Mesendoderm (in vitro differentiated cells): ENCODE data around the gene DCC.

Experiments
- DNase-seq: peaks from one replicate; pipeline ENCODE4 v3.0.0; 2013
- H2AK5ac ChIP-seq: 2 replicates; pipeline ENCODE4 v1.6.1; 2013; ENCODE audit warnings: low read length, inconsistent platforms
- H2BK120ac ChIP-seq: 2 replicates; pipeline ENCODE4 v1.6.1; 2013; ENCODE audit warnings: low read depth, mild to moderate bottlenecking, low read length, moderate library complexity, mixed read lengths
- H2BK15ac ChIP-seq: replicated peaks from 2 replicates; pipeline ENCODE4 v1.6.1; 2013; ENCODE audit warnings: low read depth, mild to moderate bottlenecking, moderate library complexity
- H2BK5ac ChIP-seq: 2 replicates; pipeline ENCODE4 v1.6.1; 2013; ENCODE audit warnings: low read length, inconsistent platforms
- H3K18ac ChIP-seq: 2 replicates; pipeline ENCODE4 v1.6.1; 2013; ENCODE audit warnings: mild to moderate bottlenecking, low read length, mixed read lengths
- H3K23ac ChIP-seq: one replicate; pipeline ENCODE4 v1.6.1; 2013; ENCODE audit warnings: low read length
- H3K27ac ChIP-seq: 2 replicates; pipeline ENCODE4 v1.5.1; 2013; ENCODE audit warnings: low read depth, mild to moderate bottlenecking, inconsistent platforms, low read length, moderate library complexity
- H3K27me3 ChIP-seq: 2 replicates; pipeline ENCODE4 v1.6.1; 2013; ENCODE audit warnings: low read length, control low read depth, mild to moderate bottlenecking, inconsistent platforms; ENCODE audit not compliant: insufficient read depth, poor library complexity
- H3K36me3 ChIP-seq: 2 replicates; pipeline ENCODE4 v1.6.1; 2013; ENCODE audit warnings: low read length, inconsistent platforms; ENCODE audit not compliant: control insufficient read depth, insufficient read depth
- H3K4ac ChIP-seq: one replicate; pipeline ENCODE4 v1.6.1; 2013; ENCODE audit warnings: low read depth, mild to moderate bottlenecking, low read length, moderate library complexity
- H3K4me1 ChIP-seq: 2 replicates; pipeline ENCODE4 v1.6.1; 2013; ENCODE audit warnings: low read depth, low read length, inconsistent platforms; ENCODE audit not compliant: control insufficient read depth
- H3K4me2 ChIP-seq: 2 replicates; pipeline ENCODE4 v1.6.1; 2013; ENCODE audit warnings: low read length
- H3K4me3 ChIP-seq: 2 replicates; pipeline ENCODE4 v1.5.1; 2013; ENCODE audit warnings: mild to moderate bottlenecking, low read length
- H3K56ac ChIP-seq: one replicate; pipeline ENCODE4 v1.6.1; 2013; ENCODE audit warnings: low read length
- H3K79me1 ChIP-seq: 2 replicates; pipeline ENCODE4 v1.6.1; 2013; ENCODE audit warnings: low read length, inconsistent platforms
- H3K79me2 ChIP-seq: 2 replicates; pipeline ENCODE4 v1.6.1; 2013; ENCODE audit warnings: mild to moderate bottlenecking, low read length; ENCODE audit not compliant: control insufficient read depth, insufficient read depth
- H3K9ac ChIP-seq: 2 replicates; pipeline ENCODE4 v1.6.1; 2013; ENCODE audit warnings: low read length, inconsistent platforms
- H4K5ac ChIP-seq: one replicate; pipeline ENCODE4 v1.6.1; 2013; ENCODE audit warnings: low read length
- H4K8ac ChIP-seq: one replicate; pipeline ENCODE4 v1.6.1; 2013; ENCODE audit warnings: low read depth, mild to moderate bottlenecking, control low read depth, low read length, moderate library complexity
- WGBS: extraction: QIAGEN DNeasy Blood & Tissue Kit; methylation state at CpG from one replicate; pipeline ENCODE4 v1.1.7; 2013; ENCODE audit warnings: low lambda C conversion rate, missing lambda C conversion rate; ENCODE audit not compliant: insufficient coverage; ENCODE audit errors: extremely low coverage; 5-methylcytosine and 5-hydroxymethylcytosine counted together

The DCC gene

DNA sequence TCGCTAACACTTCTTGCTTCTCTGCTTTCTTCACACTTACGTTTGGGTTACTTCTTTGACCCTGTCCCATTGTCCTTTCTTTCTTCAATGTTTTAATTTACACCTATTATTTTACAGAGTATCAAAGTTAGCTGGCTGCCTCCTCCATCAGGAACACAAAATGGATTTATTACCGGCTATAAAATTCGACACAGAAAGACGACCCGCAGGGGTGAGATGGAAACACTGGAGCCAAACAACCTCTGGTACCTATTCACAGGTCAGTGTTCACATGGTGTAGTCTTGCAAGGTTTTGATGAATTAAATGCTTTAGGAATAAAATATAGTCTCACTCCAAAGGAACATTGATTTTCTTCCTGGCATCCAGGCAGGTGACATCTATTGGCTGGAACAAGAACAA, 965.5 kb downstream of the DCC start:
- Histone ChIP-seq H2AK5ac (no peak overlapping the region), H3K4me3 (no peak overlapping the region), H3K79me2 (no peaks in the 10 kb centered on the region), H3K18ac (no peak overlapping the region), H3K56ac (no peak overlapping the region), H3K27ac (no peak overlapping the region), H3K79me1 (no peaks in the 10 kb centered on the region), H4K8ac (no peak overlapping the region), H2BK120ac (no peak overlapping the region), H2BK5ac (no peak overlapping the region), H2BK15ac (no peak overlapping the region), H3K36me3 (no peaks in the 10 kb centered on the region), H3K27me3 (no peaks in the 10 kb centered on the region), H3K23ac (no peak overlapping the region), H3K4me2 (no peak overlapping the region), H3K4ac (no peak overlapping the region), H4K5ac (no peak overlapping the region), H3K9ac (no peak overlapping the region), H3K4me1 (no peaks in the 10 kb centered on the region)
- no CpG with 5 or more reads among the region's 6 CpGs for WGBS
- no peak for DNase-seq

DNA sequence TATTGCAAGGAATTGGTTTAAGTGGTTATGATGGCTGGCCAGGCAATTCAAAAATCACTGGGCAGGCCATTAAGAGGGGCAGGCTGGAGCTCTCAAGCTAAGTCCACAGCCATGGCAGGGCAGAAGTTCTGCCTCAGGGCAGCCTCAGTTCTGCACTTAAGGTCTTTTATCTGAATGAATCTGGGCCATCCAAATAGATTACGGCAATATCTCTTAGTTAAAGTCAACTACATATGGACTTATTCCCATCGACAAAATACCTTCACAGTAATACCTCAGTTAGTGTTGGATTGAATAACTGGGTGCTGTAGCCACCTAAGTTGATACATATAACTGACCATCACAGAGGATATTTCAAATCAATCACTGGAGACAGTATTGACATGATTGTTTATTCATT, 979.6 kb downstream of the DCC start:
- Histone ChIP-seq H2BK120ac (no peak overlapping the region), H3K36me3 (no peaks in the 10 kb centered on the region), H3K79me1 (no peaks in the 10 kb centered on the region), H3K27me3 (no peaks in the 10 kb centered on the region), H3K18ac (no peak overlapping the region), H3K27ac (no peak overlapping the region), H3K56ac (no peak overlapping the region), H4K5ac (no peak overlapping the region), H3K4me2 (no peak overlapping the region), H3K4ac (no peak overlapping the region), H3K9ac (no peak overlapping the region), H2BK15ac (no peak overlapping the region), H3K4me1 (no peaks in the 10 kb centered on the region), H3K79me2 (no peaks in the 10 kb centered on the region), H3K23ac (no peak overlapping the region), H4K8ac (no peak overlapping the region), H2AK5ac (no peak overlapping the region), H2BK5ac (no peak overlapping the region), H3K4me3 (no peak overlapping the region)
- no peak for DNase-seq
- WGBS = no CpG with 5 or more reads among the region's 2 CpGs

DNA sequence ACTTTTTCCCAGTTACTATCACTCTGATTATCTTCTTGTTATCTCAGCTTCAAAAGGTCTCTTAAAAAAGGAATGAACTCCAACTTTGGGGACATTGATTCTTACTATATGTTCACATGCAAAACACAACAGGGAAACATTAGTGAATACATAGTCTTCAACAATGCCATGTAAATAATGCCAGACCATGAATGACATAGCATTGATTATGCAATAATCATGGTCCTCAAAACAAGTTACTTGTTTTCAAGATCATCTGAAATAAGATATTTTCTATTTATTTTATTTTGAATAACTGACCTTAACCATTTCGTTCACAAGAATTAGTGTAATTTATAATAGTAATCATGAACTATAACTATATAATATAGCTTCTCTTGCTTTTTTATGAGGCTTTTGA, 982.2 kb downstream of the DCC start:
- Histone ChIP-seq H4K5ac (no peak overlapping the region), H3K4ac (no peak overlapping the region), H3K23ac (no peak overlapping the region), H2AK5ac (no peak overlapping the region), H2BK5ac (no peak overlapping the region), H3K18ac (no peak overlapping the region), H3K27me3 (no peaks in the 10 kb centered on the region), H3K9ac (no peak overlapping the region), H3K36me3 (no peaks in the 10 kb centered on the region), H3K56ac (no peak overlapping the region), H2BK15ac (no peak overlapping the region), H3K27ac (no peak overlapping the region), H3K4me1 (no peaks in the 10 kb centered on the region), H3K4me2 (no peak overlapping the region), H2BK120ac (no peak overlapping the region), H3K4me3 (no peak overlapping the region), H3K79me2 (no peaks in the 10 kb centered on the region), H4K8ac (no peak overlapping the region), H3K79me1 (no peaks in the 10 kb centered on the region)
- WGBS = no CpG with 5 or more reads among the region's 1 CpG
- no peak for DNase-seq

DNA sequence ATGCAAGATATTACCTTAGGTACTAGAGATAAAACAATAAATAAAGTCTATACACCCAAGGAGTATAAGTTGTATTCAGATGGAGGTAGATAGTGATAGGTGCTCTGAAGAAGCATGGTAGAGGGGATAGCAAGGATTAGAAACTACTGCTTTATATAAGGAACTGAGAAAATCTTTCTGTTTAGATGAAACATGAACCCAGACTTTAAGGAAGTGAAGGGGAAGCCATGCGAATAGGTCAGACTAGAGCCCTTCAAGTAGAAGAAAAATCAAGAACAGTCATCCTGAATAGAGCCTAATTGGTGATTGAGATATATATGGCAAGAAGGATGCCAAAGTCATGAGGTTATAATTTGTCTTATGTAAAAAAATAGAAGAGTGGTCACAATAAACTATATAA, 984.4 kb downstream of the DCC start:
- no peaks in the 10 kb centered on the region for H3K4me1 ChIP-seq
- WGBS = no CpG with 5 or more reads among the region's 1 CpG

DNA sequence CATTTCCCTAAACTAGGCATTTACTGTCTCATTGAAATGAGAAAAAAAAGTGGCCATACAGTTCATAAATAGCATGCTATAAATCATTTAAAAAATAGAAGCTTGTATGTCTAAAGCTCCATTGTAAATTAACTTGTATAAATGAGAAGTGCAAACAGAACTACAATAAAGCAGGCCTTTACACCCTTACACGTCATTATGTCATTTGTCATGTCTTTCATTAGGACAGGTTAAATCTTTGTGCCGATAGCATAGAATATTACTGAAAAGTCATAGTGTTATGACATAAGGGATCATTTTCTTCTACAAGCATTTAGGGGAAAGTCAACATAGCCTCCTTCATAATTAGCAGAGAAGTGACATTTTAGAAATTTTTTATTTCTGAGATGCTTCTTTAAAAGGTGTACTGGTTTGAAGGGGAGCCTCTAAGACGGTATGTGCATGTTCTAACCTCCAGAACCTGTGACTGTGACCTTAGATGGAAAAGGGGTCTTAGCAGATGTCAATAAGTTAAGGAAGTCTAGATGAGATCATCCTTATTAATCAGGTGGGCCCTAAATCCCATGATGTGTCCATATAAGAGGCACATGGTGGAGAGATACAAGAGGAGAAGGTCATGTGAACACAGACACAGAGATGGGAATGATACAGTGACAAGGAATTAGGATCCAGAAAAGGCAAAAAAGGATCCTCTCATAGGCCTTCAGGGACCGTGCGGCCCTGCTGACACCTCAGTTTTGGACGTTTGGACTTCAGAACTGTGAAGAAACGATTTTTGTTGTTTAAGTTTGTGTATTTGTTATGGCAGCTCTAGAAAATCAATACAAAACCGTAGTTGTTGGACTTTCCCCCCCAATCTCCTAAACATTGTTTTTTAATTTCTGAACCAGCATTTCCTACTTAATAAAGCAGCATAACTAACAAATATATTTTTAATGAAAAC, 1020.8 kb downstream of the DCC start:
- H3K4ac ChIP-seq = no peak overlapping the region
- no peaks in the 10 kb centered on the region for H3K79me1 ChIP-seq
- H3K79me2 ChIP-seq = no peaks in the 10 kb centered on the region
- no peak overlapping the region for H4K8ac ChIP-seq
- no peak overlapping the region for H3K27ac ChIP-seq
- no peak overlapping the region for H2BK15ac ChIP-seq
- no peak overlapping the region for H2AK5ac ChIP-seq
- H3K9ac ChIP-seq = no peak overlapping the region
- H2BK120ac ChIP-seq = no peak overlapping the region
- no peak overlapping the region for H2BK5ac ChIP-seq
- no peaks in the 10 kb centered on the region for H3K4me1 ChIP-seq
- H3K56ac ChIP-seq = no peak overlapping the region
- no peak for DNase-seq
- no peaks in the 10 kb centered on the region for H3K36me3 ChIP-seq
- no peaks in the 10 kb centered on the region for H3K27me3 ChIP-seq
- H3K4me3 ChIP-seq = no peak overlapping the region
- H3K18ac ChIP-seq = no peak overlapping the region
- WGBS = no CpG with 5 or more reads among the region's 8 CpGs
- H4K5ac ChIP-seq = no peak overlapping the region
- H3K4me2 ChIP-seq = no peak overlapping the region
- H3K23ac ChIP-seq = no peak overlapping the region

More for the DNA sequence above, 984.4 kb downstream of the DCC start:
- no peak overlapping the region for H2AK5ac ChIP-seq
- no peak overlapping the region for H3K4me2 ChIP-seq
- H4K8ac ChIP-seq = no peak overlapping the region
- H2BK5ac ChIP-seq = no peak overlapping the region
- no peaks in the 10 kb centered on the region for H3K79me1 ChIP-seq
- no peak overlapping the region for H4K5ac ChIP-seq
- H3K36me3 ChIP-seq = no peaks in the 10 kb centered on the region
- H2BK15ac ChIP-seq = no peak overlapping the region
- H2BK120ac ChIP-seq = no peak overlapping the region
- H3K4ac ChIP-seq = no peak overlapping the region
- H3K4me3 ChIP-seq = no peak overlapping the region
- no peak overlapping the region for H3K9ac ChIP-seq
- no peaks in the 10 kb centered on the region for H3K79me2 ChIP-seq
- no peak overlapping the region for H3K56ac ChIP-seq
- no peak for DNase-seq
- H3K27me3 ChIP-seq = no peaks in the 10 kb centered on the region
- no peak overlapping the region for H3K23ac ChIP-seq
- no peak overlapping the region for H3K27ac ChIP-seq
- H3K18ac ChIP-seq = no peak overlapping the region

DNA sequence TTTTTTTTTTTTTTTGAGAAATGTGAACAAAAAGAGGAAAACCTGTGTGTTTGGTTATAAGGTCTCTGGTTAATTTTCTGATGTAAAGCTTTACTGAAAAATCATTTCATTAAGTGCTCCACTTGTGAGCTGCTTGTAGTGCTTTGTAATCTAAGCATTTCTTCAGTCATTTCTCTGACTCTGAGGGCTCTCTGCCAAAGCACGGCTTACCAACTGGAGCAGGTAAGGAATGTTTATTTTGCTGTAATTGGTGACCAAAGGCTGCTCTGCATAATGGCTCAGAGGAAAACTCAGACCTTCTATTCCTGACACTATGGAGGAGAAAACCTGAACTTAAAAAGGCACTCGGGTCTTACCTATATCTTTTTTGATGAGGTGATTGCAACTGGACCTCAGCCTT, 1035.6 kb downstream of the DCC start:
- H3K27ac ChIP-seq = no peak overlapping the region
- no peak overlapping the region for H3K56ac ChIP-seq
- H3K18ac ChIP-seq = no peak overlapping the region
- no peak overlapping the region for H3K4me3 ChIP-seq
- H4K8ac ChIP-seq = no peak overlapping the region
- DNase-seq = peak; percentile 2
- H3K36me3 ChIP-seq = no peaks in the 10 kb centered on the region
- no peak overlapping the region for H2BK120ac ChIP-seq
- H2BK15ac ChIP-seq = no peak overlapping the region
- no peak overlapping the region for H3K23ac ChIP-seq
- no peak overlapping the region for H3K4me2 ChIP-seq
- no peaks in the 10 kb centered on the region for H3K79me1 ChIP-seq
- no peaks in the 10 kb centered on the region for H3K79me2 ChIP-seq
- no peak overlapping the region for H3K4ac ChIP-seq
- no CpG with 5 or more reads among the region's 2 CpGs for WGBS
- no peaks in the 10 kb centered on the region for H3K27me3 ChIP-seq
- H4K5ac ChIP-seq = no peak overlapping the region
- no peaks in the 10 kb centered on the region for H3K4me1 ChIP-seq
- H3K9ac ChIP-seq = no peak overlapping the region
- H2BK5ac ChIP-seq = no peak overlapping the region
- no peak overlapping the region for H2AK5ac ChIP-seq
